GM12873 (cell line): ENCODE results near the gene GZF1.

ENCODE experiments used
- TF ChIP-seq, protein P1 (sequence below): IDR thresholded peaks from 2 replicates; pipeline ENCODE4 v1.5.1; 2012; ENCODE audit warnings: low read depth, mild to moderate bottlenecking, moderate library complexity, low read length, control low read depth; ENCODE audit not compliant: insufficient read depth; ENCODE audit errors: missing control alignments

GZF1 gene

DNA sequence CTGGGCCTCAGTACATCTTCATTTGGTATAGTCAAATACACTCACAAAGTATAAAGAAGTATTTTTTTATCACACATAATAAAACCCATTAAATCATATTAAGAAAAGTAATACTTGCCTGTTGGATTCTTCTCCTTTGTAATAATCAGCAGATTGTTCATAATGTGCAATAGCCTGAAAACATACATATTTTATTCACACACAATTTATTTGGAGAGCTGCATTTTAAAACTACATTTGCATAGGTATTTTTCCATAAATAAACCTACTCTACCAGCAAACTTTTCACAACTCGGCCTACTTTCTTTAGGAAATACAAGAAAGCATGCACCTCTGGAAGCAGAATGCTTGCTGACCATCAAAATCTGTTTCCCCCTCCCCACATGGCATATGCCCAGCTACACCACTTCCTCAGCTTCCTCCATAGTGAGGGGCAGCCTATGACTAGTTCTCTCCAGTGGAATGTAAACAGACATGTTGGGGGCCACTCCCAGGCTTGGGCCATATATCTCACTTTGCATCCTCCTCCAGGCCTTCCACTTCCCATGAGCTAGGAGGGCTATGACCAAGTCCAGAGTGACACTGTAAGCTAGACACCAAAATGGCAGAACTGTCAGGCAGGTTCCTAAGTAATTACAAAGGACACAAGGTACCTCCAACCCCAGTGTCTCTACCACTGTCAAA is 28.3 kb downstream of the GZF1 start:
- TF ChIP-seq, protein P1, sequence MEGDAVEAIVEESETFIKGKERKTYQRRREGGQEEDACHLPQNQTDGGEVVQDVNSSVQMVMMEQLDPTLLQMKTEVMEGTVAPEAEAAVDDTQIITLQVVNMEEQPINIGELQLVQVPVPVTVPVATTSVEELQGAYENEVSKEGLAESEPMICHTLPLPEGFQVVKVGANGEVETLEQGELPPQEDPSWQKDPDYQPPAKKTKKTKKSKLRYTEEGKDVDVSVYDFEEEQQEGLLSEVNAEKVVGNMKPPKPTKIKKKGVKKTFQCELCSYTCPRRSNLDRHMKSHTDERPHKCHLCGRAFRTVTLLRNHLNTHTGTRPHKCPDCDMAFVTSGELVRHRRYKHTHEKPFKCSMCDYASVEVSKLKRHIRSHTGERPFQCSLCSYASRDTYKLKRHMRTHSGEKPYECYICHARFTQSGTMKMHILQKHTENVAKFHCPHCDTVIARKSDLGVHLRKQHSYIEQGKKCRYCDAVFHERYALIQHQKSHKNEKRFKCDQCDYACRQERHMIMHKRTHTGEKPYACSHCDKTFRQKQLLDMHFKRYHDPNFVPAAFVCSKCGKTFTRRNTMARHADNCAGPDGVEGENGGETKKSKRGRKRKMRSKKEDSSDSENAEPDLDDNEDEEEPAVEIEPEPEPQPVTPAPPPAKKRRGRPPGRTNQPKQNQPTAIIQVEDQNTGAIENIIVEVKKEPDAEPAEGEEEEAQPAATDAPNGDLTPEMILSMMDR: no peak

DNA sequence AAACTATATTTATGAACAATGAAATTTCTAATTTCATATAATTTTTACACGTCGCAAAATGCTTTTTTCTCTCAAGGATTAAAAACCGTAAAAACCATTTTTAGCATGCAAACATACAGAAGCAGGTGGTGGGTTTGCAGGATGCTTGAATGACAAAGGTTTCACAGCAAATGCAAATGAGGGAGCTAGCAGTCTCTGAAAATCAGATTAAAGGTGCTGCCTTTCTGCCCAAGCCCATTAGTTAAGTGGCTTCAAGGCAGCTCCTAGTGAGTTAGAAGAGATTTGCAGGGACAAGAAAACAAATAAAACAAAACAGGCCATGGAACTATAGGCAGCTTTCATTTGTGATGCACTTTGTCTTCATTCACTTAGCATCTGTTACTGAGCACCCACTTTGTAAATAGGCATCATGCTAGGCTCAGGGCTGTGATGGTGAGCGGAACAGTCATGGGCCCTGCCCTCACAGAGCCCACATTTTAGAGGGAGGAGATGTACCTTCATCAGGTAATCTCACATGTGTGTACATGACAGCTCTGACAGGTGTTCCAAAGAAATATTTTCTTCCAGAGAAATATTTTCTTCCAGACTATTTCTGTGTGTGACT is 29.8 kb downstream of the GZF1 start:
- TF ChIP-seq, protein P1: no peak

DNA sequence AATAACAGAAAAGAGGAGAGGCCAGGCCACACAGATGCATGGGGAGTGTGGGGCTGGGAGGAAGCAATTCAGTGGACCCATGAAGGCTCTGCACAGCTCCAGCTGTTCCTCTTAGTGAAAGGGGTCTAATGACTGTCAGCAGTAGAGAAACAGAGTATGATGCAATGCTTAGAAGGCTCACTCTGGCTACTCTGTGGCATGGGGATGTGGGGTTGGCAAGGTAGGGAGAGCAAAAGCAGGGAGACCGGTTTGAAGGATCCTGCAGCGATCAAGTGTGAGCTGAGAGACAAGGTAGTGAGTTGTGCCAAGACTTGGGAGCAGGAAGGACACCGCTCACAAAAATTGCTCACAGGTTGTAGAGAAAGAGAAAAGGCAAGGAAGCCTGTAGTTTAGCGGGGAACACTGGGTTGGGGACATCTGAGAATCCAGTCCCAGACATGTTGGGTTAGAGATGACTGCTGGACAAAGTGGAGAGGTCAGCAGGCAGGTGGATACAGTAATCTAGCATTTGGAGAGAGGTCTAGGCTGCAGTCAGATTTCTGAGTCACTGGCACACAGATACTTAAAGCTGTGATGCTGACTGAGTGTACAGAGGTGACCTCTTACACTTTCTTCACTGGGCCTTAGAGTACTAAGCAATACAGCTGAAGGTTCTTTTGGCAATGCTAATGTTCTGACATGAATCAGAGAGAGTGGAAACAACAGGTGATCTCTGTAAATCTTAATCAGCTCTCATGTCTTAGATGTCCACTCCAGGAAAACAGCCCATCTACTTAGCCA is 32.2 kb downstream of the GZF1 start:
- TF ChIP-seq, protein P1: no peak

DNA sequence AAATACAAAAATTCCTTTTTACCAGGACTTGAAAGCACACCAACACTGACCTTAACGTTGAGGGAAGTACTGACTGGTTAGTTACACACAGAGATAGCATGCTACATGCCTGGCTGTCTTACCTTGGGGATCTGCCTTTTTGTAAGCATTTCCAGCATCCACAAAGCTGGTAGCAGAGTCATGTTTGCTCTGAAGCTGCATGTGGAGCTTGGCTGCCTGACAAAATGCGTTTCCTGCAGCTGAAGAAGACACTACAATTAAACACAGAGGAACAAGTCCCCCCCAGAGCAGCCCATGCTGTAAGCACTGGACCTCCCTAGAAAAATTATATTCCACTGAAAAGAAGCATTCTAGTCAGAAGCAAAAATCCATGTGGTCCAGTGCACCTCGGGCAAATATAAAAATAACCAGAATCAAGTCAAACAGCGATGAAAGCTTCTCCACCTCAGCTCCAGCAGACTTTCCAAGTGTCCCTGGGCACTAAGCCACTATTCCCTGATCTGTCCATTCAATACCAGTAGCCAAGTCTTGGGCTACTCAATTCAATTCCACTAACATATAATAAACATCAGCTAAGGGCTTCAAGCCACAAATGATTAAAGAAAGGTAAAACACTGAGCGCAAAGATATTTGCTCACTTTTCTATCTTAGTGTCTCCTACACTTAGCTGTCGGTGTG is 35.1 kb downstream of the GZF1 start:
- TF ChIP-seq, protein P1: no peak

DNA sequence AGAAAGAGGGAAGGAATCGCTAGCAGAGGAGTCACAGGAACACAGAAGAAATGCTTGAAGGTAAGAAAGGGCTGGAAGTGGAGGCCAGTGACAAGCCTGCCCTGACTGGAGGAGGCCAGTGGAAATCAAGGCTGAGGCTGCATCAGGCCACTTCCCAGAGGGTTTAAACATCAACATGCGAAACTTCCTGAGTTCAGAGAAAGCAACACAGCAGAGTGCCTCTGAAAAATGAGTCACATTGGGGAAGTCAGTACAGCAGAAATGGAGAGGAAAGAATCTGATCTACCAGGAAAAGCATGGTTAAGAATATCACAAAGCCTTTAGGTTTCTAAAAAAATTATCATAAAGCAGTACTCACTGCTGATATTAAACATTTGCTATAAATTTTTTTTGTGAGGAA is 36.0 kb downstream of the GZF1 start:
- TF ChIP-seq, protein P1: no peak

DNA sequence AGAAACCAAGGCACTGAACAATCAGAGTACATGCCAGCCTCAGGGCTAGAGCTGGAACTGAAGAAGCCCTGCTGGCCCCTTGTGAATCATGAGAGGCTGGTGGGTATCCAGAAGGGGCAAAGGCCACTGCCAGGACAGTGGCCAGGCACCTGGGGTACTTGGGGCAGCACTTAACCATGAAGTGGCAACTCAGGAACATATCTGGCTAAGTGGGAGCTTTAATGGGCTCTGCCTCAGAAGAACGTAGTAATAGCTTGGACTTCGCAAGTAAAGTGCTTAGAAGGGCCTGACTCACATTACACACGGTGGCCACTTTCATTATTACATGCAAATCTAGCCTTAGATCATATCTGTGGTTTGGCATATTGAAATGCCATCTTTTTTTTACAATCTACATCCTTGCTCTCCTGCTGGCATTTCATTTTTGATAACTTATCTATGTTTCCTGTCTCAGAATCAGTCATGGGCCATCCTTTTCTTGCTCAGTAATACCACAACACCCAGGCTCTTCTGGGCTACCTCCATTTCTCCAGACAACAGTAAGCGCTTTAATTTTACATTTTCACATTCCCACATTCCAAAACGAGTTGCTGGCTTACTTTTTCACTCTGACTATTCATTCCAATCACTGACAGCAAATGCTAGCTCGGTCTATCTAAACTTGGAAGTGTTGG is 37.7 kb downstream of the GZF1 start:
- TF ChIP-seq, protein P1: no peak
